ENCODE results near the gene SBSN.
A peak's percentile ranks its signal among the peaks of the same experiment; 100 is the strongest.

Gene SBSN

DNA sequence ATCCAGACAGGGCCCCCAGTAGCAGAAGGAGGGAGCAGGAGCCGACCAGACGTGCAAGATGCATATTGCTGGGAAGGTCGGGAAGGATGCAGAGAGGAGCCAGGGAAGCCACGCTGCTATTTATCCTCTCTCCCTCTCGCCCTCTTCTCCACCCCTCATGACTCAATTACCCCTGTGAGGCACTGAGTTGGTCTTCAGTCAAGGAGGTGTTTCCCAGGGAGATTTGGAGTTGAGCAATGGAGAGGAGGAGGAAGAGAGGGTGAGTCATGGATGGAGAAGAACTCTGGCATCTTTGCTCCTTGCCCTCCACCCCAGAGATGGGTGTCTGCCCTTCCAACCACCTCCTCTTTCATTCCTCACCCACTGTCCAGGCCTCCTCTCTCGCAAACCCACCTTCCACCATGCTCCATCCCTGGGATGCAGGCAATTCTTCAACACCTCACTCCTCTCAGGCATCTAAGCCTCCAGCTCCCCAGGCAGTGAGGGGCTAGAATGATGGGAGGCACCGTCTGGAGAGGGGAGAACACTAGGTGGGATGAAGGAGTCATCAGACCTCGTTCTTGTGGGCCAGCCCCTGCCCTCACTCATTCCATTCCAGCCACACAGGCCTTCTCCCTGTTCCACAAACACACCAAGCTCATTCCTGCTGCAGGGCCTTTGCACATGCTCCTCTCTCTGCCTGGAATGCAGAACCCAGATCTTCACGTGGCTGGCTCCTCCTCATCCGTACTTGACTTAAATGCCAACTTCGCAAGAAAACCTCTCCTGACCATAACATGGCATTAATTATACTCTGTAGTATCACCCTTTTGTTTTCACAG lies at the start of gene SBSN:
Gene SBSN, minus strand, starts transcription at position 94 of the 821 bp plus-strand sequence. Its CDS starts 30 bp downstream, at position 64.
- no peak for DNase-seq

DNA sequence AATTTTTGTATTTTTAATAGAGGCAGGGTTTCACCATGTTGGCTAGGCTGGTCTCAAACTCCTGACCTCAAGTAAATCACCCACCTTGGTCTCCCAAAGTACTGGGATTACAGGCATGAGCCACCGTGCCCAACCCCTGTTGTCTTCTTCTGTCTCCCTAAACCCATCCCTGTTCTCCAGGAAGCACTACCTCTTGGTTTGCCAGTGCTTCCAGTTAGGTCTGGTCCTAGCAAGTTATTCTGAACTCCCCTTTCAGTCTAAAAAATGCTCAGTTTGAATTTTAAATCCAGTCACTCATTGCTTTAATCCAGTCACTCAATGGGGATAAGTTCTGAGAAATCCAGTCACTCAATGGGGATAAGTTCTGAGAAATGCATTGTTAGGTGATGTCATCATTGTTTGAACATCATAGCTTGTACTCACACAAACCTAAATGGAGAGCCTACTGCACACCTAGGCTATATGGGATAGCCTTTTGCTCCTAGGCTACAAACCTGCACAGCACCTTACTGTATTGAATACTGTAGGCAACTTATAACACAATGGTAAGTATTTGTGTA lies 43.4 kb upstream of the SBSN start:
- no peak for DNase-seq

- no peak for DNase-seq
Measured at GRCh38 chr19:35569281-35569781, 41.2 kb upstream of the SBSN start.

- DNase-seq, result no peak
Measured at GRCh38 chr19:35566738-35567137, 38.6 kb upstream of the SBSN start.

DNA sequence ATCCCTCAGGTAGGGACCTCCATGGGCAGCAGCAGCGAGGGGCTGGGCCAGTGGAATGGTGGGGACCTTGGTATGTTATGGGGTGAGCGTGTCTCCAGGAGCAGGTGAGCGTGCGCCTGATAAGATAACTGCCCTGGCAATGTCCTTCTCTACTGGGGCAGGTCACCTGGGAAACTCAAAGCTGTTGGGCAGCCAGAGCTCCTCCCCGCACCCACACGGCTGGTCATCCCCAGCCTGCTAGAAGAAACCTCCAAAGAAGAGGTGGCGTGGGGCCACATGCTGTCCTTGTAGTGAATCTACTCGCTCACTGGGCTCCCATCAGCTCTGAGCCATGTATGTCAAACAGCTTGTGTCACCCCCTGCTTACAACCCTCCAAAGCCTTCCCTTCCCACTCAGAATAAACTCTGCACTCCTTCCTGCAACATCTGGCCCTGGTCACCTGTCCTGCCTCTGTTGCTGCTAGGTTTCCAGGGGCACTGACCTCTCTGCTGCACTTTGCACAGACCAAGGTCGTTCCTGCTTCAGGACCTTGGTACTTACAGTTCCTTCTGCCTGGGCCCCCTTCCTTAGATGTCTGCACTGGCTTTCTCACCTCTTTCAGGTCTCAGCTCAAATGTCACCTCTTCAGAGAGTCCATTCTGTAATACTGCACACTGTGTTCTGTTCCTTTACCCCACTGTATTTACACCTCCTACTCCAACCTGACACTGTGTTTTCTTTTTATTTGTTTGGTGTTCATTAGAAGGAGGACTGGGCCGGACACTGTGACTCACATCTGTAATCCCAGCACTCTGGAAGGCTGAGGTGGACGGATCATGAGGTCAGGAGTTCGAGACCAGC lies 37.1 kb upstream of the SBSN start:
- DNase-seq, result no peak

DNA sequence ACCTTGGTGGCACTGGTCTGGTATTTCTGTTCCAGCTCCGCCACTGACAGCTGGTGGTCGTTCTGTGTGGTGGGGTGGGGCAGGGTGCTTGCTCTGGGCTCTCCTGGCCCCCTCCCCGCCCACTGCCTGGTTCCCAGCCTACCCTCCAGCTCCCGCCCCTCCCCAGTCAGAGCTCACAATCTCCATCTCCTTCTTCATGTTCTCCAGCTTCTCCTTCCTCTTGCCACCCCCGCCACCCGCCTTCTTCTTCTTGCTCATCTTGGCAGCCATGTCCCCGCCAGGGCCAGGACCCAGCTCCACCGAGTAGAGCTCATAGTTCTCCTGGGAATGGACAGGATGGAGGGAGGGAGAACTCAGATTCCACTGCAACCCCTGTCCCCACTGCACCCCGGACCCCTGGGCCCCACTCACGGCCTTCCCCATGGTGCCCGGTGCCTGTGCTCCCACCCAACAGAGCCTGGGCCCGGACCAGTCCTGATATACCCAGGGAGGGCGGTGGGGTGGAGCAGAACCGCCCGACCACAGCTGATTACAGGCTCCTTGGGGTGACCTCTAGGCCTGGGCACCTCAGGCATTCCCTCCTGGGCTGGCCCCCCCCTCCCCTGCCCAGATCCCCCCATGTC lies 35.2 kb upstream of the SBSN start, which contains the start of gene ATP4A:
Gene ATP4A, minus strand, starts transcription at position 452 of the 623 bp plus-strand sequence. Its CDS starts 29 bp downstream, at position 423.
- DNase-seq, result no peak

GRCh38 chr19:35562776-35563175 lies 34.7 kb upstream of the SBSN start:
- DNase-seq, result no peak

GRCh38 chr19:35562336-35562735 lies 34.2 kb upstream of the SBSN start:
- DNase-seq, result no peak

GRCh38 chr19:35561436-35561835 lies 33.3 kb upstream of the SBSN start:
- no peak for DNase-seq

- DNase-seq, result no peak
Measured at GRCh38 chr19:35560677-35561076, 32.6 kb upstream of the SBSN start.

- DNase-seq, result no peak
Measured at GRCh38 chr19:35560271-35560670, 32.2 kb upstream of the SBSN start.

- no peak for DNase-seq
Measured at GRCh38 chr19:35559781-35560180, 31.7 kb upstream of the SBSN start.

GRCh38 chr19:35559281-35559659 lies 31.2 kb upstream of the SBSN start:
- no peak for DNase-seq

DNA sequence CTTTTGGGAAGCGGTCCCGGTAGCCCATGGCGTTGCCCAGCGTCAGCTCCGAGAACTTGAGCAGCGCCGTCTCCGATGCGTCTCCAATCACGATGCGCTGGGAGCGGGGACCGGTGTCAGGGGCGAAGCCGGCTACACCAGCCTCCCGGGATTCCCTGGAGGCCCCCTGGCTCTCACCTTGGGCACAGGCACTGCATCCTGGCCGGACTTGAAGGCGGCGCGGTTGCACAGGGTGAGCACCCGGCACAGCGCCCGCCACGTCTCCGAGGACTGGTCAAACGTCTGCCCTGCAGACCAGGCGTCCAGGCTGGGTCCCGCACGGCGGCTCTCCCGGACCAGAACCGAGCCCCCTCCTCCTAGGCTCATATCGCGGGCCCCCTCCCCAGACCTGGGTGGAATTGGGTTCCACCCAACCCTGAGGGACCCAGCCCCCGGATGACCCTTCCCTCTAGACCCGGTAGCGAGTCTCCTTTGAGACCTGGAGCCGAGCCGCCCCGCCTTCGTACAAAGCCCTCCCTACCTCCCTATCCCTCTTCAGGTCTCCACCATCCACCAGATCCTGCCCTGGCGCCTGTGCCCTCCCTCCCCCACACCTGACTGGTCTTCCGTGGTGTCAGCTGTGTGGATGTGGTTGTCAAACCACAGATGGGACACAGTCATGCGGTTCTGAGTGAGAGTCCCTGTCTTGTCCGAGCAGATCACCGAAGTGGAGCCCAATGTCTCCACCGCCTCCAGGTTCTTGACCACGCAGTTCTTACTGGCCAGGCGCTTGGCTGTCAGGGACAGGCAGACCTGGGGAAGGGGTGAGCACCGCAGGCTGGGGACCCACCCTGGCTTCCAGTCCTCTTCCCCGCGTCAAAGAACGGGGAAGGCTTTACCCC lies 30.5 kb upstream of the SBSN start:
- no peak for DNase-seq

GRCh38 chr19:35557539-35558399 lies 29.7 kb upstream of the SBSN start:
- peak; percentile 80 for DNase-seq

- no peak for DNase-seq
Measured at GRCh38 chr19:35556846-35557538, 28.9 kb upstream of the SBSN start.

DNA sequence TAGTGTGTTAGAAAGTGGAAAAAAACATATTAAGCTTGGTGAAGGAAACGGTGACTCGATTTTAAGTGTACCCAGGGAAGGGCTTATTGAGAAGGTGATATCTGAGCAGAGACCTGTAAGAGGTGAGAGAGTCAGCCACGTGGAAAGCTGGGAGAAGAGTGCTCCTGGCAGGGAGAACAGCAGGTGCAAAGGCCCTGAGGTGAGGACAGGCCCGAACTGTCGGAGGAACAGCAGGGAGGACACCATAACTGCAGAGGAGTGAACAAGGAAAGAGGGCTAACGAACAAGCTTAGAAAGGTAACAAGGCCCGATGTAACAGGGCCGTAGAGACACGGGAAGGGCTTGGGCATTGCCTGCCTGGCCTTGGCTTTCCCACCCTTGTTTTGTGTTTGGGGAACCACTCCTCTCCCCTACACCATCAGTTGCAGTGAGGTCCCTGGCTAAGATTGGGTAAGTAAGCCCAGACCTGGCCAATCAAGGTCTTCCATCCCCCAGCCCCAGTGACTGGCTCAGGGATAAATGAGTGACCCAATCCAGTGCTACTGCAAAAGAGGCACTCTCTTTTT lies 28.0 kb upstream of the SBSN start:
- DNase-seq, result no peak

DNA sequence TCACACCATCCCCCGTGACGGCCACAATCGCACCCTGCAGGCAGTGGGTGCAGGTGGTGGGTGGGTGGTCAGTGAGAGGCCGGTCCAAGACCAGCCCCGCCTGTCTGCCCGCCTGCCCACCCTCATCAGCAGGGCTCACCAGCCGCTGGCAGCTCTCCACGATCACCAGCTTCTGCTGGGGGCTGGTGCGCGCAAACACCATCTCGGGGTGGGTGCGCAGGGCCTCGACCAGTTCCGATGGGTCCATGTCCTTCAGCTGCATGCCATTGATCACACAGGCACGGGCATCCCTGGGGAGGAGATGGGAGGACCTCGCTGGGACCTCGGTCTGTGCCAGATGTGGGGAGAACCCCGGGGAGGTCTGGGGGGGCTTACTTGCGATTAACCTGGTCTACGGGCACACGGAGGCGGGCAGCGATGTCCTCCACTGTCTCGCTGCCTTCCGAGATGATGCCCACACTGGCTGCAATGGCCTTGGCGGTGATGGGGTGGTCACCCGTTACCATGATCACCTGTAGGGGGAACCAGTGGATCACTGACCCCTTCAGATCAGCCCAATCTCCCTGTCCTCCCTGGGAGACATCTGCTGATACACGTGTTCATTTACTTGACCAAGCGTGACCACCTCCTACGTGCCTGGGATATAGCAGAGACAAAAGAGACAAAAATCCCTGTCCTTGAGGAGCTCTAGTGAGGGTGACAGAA lies 27.3 kb upstream of the SBSN start:
- DNase-seq, result peak; percentile 52

DNA sequence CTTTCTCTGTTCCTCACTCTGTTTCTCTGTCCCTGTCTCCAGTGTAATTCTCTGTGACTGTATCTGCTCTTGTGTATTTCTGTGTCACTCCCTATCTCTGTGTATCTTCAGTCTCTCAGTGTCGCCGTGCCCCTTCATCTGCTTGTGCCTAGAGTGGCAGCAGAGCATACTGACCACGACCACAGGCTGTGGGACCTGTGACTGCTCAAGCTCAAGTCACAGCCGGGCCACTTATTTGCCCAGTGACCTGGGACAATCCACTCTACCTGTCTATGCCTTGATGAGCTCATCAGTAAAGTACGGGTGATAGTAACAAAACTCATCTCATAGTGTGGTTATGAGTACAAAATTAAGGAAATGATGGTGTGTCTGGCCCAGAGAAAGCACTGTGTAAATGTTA lies 26.0 kb upstream of the SBSN start:
- DNase-seq, result no peak
